Stimulated activated naive CD8-positive, alpha-beta T cell treated with anti-CD3 and anti-CD28 coated beads, Interleukin-15, Interleukin-2, amounts not matched to agents 100 ng/mL and 50 ng/mL, for 24 hours (primary cell): ENCODE results near the gene KRT40.
A peak's percentile ranks its signal among the peaks of the same experiment; 100 is the strongest.

Source experiments
- H3K27ac Mint-ChIP-seq: one replicate; pipeline ENCODE4 v1.8.0; 2021; ENCODE audit warnings: mild to moderate bottlenecking, mixed read lengths
- H3K27me3 Mint-ChIP-seq: one replicate; pipeline ENCODE4 v1.8.0; 2021; ENCODE audit warnings: mixed read lengths
- H3K36me3 Mint-ChIP-seq: one replicate; pipeline ENCODE4 v1.8.0; 2021; ENCODE audit warnings: low read depth, mixed read lengths
- H3K4me1 Mint-ChIP-seq: one replicate; pipeline ENCODE4 v1.8.0; 2021; ENCODE audit warnings: low read depth, mixed read lengths
- H3K4me3 Mint-ChIP-seq: one replicate; pipeline ENCODE4 v1.8.0; 2021; ENCODE audit warnings: mild to moderate bottlenecking, mixed read lengths
- H3K9me3 Mint-ChIP-seq: one replicate; pipeline ENCODE4 v1.8.0; 2021; ENCODE audit warnings: mixed read lengths

KRT40 gene

DNA sequence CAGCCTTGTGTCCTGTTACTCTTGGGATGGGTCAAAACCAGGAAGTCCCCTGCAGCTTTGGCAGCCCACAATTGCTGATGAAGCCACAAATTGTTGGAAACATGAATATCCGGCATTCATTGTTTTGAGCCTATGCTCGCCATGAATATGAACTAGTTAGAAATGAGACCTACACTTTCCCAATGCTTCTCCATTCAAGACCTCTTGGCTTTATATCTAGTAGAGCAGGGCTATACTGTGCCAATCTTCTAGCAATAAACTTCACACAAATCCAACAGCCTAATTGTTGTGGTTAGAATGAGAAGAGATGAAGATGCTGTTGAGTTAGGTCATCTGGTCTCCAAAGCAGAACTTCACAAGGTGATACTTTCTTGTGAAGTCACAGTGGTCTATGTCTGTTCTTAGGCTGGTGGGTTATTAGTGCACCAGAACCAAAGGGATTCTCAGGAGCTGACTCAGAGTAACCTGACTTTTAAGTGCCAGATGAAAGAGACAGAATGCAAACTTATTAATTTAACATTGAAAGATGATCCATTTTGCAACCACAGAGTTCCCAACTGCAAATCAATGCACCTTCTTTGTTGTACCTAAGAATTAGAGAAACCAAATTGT is 33.0 kb downstream of the KRT40 start:
- Mint-ChIP-seq H3K4me3 (no peak overlapping the region), H3K9me3 (no peaks in the 10 kb centered on the region), H3K4me1 (peaks cover 4% of the 10 kb centered on the region), H3K27me3 (peaks cover 54% of the 10 kb centered on the region), H3K27ac (no peak overlapping the region), H3K36me3 (no peaks in the 10 kb centered on the region)

DNA sequence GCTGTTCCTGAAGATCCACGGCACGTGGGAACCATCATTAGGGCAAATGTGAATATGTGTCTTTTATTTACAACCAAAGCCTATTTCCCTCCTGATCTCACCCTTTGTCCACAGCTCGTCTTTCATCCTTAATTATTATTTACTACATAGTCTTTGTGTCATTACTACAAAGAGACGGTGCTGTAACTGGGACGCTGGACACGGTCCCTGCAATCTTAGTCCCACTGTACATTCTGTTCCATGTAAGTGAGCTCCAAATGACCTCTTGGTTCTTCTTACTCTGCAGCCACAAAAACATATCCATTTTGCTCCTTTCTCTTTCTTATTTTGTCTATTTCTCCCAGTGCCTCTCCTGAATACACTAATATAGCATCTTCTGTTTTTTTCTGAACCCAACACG is 34.0 kb downstream of the KRT40 start:
- Mint-ChIP-seq H3K27ac (no peak overlapping the region), H3K4me1 (peaks cover 4% of the 10 kb centered on the region), H3K27me3 (peaks cover 56% of the 10 kb centered on the region), H3K36me3 (no peaks in the 10 kb centered on the region), H3K9me3 (no peaks in the 10 kb centered on the region), H3K4me3 (no peak overlapping the region)

DNA sequence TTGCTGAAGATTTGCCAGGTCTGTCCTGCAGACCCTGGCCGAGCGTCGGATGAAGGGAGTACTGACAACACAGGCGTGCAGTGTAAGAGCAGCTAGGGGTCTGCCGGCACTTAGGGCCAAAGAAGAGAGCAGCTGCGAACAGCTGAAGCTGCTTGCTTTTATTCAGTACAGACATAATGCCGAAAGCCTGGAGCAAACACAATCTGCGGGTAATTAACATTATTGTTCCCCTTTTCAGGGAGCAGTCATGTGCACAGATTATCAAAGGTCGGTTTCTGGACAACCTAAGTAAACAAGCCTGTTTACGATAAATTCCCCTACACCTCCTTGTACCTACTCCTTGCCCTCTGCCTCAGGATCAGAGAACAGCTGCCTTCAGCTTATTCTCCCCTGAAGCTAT is 34.7 kb downstream of the KRT40 start:
- no peaks in the 10 kb centered on the region for H3K36me3 Mint-ChIP-seq
- H3K27ac Mint-ChIP-seq, result no peak overlapping the region
- no peaks in the 10 kb centered on the region for H3K9me3 Mint-ChIP-seq
- peaks cover 4% of the 10 kb centered on the region for H3K4me1 Mint-ChIP-seq
- peaks cover 57% of the 10 kb centered on the region for H3K27me3 Mint-ChIP-seq
- H3K4me3 Mint-ChIP-seq, result no peak overlapping the region

DNA sequence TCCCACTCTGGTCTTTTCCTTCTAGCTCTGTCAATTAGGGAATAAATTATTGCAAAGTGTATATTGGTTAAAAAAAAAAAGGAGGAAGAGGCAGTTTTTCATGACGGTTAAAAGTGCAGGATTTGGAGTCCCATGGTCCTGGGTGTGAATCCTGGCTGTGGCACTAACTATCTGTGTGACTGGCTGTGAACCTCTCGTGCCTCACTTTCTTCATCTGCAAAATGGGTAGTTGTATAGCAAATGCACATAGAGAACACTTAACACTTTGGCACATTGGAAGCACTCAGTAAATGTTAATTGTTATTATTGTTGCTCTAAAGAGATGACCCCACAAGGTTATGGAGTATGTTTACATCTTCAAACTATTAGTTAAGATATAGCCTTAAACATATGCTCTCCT is 36.2 kb downstream of the KRT40 start:
- H3K9me3 Mint-ChIP-seq, result no peaks in the 10 kb centered on the region
- H3K4me3 Mint-ChIP-seq, result no peak overlapping the region
- peaks cover 63% of the 10 kb centered on the region for H3K27me3 Mint-ChIP-seq
- H3K27ac Mint-ChIP-seq, result no peak overlapping the region
- peaks cover 4% of the 10 kb centered on the region for H3K4me1 Mint-ChIP-seq
- no peaks in the 10 kb centered on the region for H3K36me3 Mint-ChIP-seq

DNA sequence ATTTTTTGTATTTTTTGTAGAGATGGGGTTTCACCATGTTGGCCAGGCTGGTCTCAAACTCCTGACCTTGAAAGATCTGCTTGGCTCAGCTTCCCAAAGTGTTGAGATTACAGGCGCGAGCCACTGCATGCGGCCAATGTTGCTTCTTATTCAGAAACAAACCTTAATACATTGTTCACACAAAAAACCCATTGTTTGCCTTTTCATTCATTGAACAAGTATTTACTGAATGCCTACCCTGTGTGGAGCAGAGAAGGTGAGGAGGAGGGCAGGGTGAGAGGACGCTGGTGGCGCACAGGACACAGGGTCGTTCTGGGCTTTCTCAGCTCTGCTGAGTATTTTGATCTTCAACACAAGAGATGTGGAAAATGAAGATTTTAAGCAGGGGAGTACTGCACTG is 38.7 kb downstream of the KRT40 start:
- peaks cover 45% of the 10 kb centered on the region for H3K27me3 Mint-ChIP-seq
- H3K36me3 Mint-ChIP-seq, result no peaks in the 10 kb centered on the region
- H3K9me3 Mint-ChIP-seq, result no peaks in the 10 kb centered on the region
- peaks cover 4% of the 10 kb centered on the region for H3K4me1 Mint-ChIP-seq
- no peak overlapping the region for H3K27ac Mint-ChIP-seq
- no peak overlapping the region for H3K4me3 Mint-ChIP-seq

DNA sequence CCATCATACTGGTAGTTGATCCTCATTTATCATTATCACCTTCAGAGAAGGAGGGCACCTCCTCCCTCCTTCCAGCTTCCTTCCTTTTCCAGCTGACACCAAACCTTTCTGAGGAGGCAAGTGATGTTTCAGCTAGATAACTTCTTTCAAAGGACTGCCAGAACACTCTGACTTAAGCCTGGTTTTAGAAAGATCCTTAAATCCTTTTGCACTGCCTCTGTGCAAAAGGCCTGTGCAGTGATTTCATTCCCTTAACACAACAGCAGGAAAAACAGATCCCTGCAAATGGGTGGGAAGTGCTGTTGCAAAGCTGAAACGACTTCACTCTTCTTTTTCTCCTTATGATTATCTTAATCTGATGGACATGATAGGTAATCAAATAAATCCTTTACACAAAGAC is 39.6 kb downstream of the KRT40 start:
- Mint-ChIP-seq H3K9me3 (no peaks in the 10 kb centered on the region), H3K4me1 (peaks cover 4% of the 10 kb centered on the region), H3K27ac (no peak overlapping the region), H3K27me3 (peaks cover 38% of the 10 kb centered on the region), H3K4me3 (no peak overlapping the region), H3K36me3 (no peaks in the 10 kb centered on the region)

DNA sequence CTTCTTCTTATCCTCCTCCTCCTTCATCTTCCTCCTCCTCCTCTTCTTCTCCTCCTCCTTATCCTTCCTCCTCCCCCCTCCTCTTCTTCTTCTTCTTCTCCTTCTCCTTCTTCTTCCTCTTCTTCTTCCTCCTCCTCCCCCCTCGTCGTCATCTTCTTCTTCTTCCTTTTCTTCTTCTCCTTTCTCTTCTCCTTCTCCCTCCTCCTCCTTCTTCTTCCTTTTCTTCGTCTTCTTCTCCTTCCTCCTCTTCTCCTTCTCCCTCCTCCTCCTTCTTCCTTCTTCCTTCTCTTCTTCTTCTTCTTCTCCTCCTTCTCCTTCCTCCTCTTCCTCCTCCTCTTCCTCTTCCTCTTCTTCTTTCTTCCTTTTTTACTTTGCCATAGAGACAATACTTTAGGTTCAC is 41.6 kb downstream of the KRT40 start:
- no peaks in the 10 kb centered on the region for H3K4me1 Mint-ChIP-seq
- no peak overlapping the region for H3K4me3 Mint-ChIP-seq
- H3K27me3 Mint-ChIP-seq, result peaks cover 22% of the 10 kb centered on the region
- H3K27ac Mint-ChIP-seq, result no peak overlapping the region
- H3K9me3 Mint-ChIP-seq, result no peaks in the 10 kb centered on the region
- no peaks in the 10 kb centered on the region for H3K36me3 Mint-ChIP-seq

DNA sequence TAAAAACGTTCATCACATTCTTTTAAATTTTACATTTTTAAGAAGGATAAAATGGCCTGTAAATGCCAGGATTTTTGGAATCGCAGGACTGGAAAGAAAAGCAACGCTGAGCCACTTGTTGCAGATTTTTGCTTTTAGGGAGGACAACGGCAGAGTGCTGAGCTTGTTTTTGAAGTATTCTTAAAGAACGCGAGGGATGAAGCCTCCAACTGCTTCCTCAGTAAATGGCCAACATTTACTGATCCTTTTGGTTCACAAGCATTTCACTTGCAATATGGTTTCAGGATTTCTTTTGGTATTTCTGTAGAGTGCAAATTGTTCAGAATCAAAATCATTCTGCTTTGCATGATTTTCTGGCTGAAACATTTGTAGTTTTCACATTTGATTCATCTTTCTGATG is 43.9 kb downstream of the KRT40 start:
- peaks cover 22% of the 10 kb centered on the region for H3K27me3 Mint-ChIP-seq
- H3K4me3 Mint-ChIP-seq, result no peak overlapping the region
- no peaks in the 10 kb centered on the region for H3K36me3 Mint-ChIP-seq
- no peaks in the 10 kb centered on the region for H3K4me1 Mint-ChIP-seq
- H3K27ac Mint-ChIP-seq, result no peak overlapping the region
- H3K9me3 Mint-ChIP-seq, result no peaks in the 10 kb centered on the region

DNA sequence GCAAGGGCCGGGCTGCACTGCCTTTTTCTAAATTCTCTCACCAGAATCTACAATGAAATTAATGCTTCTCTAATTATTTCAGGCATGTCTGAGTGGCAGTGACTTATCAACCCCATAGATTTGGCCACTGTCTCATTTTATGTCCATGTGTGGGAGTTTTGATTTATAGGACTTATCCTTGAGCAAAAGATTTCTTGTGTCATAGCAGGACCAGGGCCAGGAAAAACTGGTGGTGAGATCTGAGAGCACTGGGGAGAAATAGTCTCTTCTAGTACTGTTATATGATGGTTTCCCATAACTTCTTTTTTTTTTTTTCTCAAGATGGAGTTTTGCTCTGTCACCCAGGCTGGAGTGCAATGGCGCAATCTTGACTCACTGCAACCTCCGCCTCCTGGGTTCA is 45.1 kb downstream of the KRT40 start:
- Mint-ChIP-seq H3K4me1 (no peaks in the 10 kb centered on the region), H3K4me3 (no peak overlapping the region), H3K9me3 (no peaks in the 10 kb centered on the region), H3K36me3 (no peaks in the 10 kb centered on the region), H3K27ac (no peak overlapping the region), H3K27me3 (peaks cover 18% of the 10 kb centered on the region)

DNA sequence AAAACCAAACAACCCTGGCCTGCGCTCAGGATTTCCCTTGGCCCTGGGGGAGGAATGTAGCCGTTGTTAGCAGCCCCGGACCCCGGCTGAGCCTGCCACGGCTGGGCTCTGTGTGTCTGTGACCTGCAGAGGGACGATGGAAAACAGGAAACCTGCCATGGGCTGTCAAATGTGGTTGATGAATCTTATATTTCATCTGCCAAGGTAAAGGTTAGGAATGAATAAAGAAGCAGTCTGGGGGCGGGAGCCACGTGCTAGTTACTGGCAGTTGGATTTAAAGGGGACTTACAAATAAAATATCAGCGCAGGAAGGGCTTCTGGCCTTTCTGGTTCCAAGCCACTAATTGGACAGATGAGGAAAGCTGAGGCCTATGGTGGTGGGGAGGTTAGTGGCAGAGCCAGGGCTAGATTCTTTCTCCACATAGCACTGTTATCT is 46.7 kb downstream of the KRT40 start, which contains the start of gene KRT23:
Gene KRT23 (minus strand): TSS at position 263 of the 436 bp plus-strand sequence. CDS start 1,043 bp downstream, outside the sequence.
- Mint-ChIP-seq H3K9me3 (no peaks in the 10 kb centered on the region), H3K27ac (peak within 1 kb of the TSS; percentile 43), H3K4me3 (no peak within 1 kb of the TSS), H3K36me3 (no peaks in the 10 kb centered on the region), H3K4me1 (no peaks in the 10 kb centered on the region), H3K27me3 (peaks cover 19% of the 10 kb centered on the region)

DNA sequence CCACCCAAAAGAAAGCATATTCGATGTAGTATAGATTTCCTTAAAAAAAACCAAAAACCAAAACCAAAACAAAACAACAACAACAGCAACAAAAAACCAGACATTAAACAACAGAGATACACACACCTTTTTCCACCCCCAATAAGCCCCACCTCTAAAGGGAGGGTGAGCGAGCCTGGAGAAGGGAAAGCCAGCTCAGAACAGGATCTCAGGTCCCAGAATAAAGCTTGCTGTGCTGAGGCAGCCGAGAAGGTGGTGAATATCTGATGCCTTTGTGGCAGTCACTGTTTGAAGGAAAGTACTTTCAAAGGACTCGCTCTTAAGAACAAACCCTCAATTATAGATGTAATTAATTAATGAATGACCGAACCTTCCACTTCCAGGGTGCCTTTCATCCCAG is 47.1 kb downstream of the KRT40 start:
- H3K9me3 Mint-ChIP-seq, result no peaks in the 10 kb centered on the region
- no peaks in the 10 kb centered on the region for H3K4me1 Mint-ChIP-seq

DNA sequence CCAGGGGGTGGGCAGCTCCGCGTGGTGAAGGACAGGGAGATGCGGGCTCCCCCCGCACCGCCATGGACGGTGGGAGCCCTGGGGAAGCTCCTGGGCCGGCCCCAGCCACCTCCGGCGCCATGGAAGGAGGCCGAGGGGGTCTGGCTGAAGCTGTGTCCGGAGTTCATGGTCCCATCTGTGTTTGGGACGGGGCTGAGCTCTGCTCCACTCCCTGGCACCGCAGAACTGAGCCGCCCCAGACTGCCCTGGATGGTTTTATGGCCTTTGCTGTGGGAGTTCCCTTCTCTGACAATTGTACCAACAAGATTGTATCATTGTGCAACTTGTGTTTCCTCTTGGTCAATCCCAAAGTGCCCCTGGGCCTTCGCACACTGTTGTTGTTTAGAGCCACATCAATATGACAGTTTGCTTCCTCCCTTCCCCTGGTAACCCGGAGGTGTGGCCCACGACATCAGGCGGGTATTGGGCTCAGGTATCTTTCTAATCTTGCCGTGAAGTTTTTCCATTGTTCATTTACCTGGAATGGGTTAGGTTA is 47.6 kb downstream of the KRT40 start:
- Mint-ChIP-seq H3K4me3 (no peak overlapping the region), H3K9me3 (no peaks in the 10 kb centered on the region), H3K36me3 (no peaks in the 10 kb centered on the region), H3K27ac (no peak overlapping the region), H3K27me3 (peaks cover 19% of the 10 kb centered on the region), H3K4me1 (no peaks in the 10 kb centered on the region)

More for the DNA sequence above, 47.1 kb downstream of the KRT40 start:
- peaks cover 19% of the 10 kb centered on the region for H3K27me3 Mint-ChIP-seq
- H3K4me3 Mint-ChIP-seq, result no peak overlapping the region
- H3K27ac Mint-ChIP-seq, result no peak overlapping the region
- H3K36me3 Mint-ChIP-seq, result no peaks in the 10 kb centered on the region

DNA sequence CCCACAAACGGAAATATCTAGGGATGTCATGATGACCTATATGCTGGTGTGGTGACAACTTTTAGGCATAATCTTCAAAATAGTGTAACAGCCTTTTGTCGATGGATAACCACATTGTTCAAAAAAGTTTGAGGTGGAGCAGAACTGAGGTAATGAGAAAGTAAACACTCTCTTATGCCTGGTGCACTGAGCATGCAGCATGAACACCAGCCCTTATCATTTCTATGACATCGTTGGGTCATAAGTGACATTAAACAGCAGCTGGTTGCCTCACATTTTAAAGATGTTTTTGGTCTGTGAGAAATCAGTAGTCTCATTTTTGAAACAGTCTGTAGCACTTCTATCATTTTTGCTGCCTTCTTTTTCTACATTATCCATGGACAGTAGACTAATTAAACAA is 48.5 kb downstream of the KRT40 start:
- peaks cover 19% of the 10 kb centered on the region for H3K27me3 Mint-ChIP-seq
- H3K36me3 Mint-ChIP-seq, result no peaks in the 10 kb centered on the region

DNA sequence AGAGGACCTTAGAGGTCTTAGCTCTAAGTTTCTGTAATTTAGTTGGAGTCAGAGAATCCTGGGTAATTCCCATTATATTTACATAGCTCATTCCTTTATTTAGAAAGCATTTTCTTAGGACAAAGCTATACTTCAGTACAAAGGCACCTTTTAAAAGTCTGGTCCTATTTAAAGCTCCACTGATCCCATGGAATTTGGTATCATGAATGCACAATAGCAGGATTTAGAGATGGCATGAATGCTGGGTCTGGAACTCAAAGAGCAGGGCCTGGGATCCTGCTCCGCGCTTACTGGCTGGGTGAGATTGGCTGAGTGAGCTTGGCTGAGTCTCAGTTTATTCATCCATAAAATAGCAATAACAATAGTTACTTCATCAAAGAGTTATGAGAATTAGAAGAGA is 51.5 kb downstream of the KRT40 start:
- H3K9me3 Mint-ChIP-seq, result no peaks in the 10 kb centered on the region
- no peak overlapping the region for H3K4me3 Mint-ChIP-seq
- no peak overlapping the region for H3K27ac Mint-ChIP-seq
- H3K27me3 Mint-ChIP-seq, result peaks cover 22% of the 10 kb centered on the region
- no peaks in the 10 kb centered on the region for H3K4me1 Mint-ChIP-seq
- H3K36me3 Mint-ChIP-seq, result no peaks in the 10 kb centered on the region

More for the DNA sequence above, 48.5 kb downstream of the KRT40 start:
- Mint-ChIP-seq H3K4me3 (no peak overlapping the region), H3K9me3 (no peaks in the 10 kb centered on the region), H3K4me1 (no peaks in the 10 kb centered on the region), H3K27ac (no peak overlapping the region)

DNA sequence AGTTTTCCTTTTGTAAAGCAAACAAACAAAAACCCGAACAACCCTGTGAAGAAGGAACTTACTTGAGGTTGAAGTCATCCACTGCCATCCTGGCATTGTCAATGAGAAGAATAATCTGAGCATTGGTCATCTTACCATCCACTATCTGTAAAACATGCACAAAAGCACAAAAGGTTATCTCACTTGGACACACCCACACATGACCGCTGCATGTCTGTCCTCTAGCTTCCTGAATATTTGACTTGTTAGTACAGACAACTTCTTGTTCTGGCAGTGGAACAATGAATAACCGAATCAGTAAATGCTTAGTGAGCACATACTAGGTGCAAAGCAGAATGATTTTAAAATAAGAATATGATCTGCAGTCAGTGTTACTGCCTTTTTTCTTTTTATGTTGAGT is 52.8 kb downstream of the KRT40 start:
- no peaks in the 10 kb centered on the region for H3K4me1 Mint-ChIP-seq
- H3K27ac Mint-ChIP-seq, result no peak overlapping the region
- no peaks in the 10 kb centered on the region for H3K9me3 Mint-ChIP-seq
- peaks cover 31% of the 10 kb centered on the region for H3K27me3 Mint-ChIP-seq
- H3K4me3 Mint-ChIP-seq, result no peak overlapping the region
- no peaks in the 10 kb centered on the region for H3K36me3 Mint-ChIP-seq
